Astrocyte (in vitro differentiated cells and primary cell): ENCODE measurements around the gene TMC1.

Experiments used
- CTCF ChIP-seq: IDR thresholded peaks from 2 replicates; pipeline ENCODE4 v1.5.1; 2011; ENCODE audit warnings: low read depth, mild to moderate bottlenecking, inconsistent platforms, low read length, moderate library complexity; ENCODE audit not compliant: insufficient read depth
- EZH2 ChIP-seq: IDR thresholded peaks from 2 replicates; pipeline ENCODE4 v1.6.1; 2012; ENCODE audit warnings: mild to moderate bottlenecking, low read length, inconsistent platforms; ENCODE audit not compliant: insufficient read depth

GRCh38 chr9:72583370-72583769, 62.0 kb downstream of the TMC1 start:
- TF ChIP-seq CTCF (no peak), EZH2 (no peak)
